ENCODE measurements around the gene SCAPER.

- TF ChIP-seq CTCF (IDR thresholded peaks at IDR 0.05 in 4 of 5, conservative IDR thresholded peaks at IDR 0.05 in 1 of 5) (no peak), POLR2A (IDR thresholded peaks at IDR 0.05) (no peak)
These were observed 544.7 kb downstream of the SCAPER start for GRCh38 chr15:76360416-76360815.
